D341Med (cell line): ENCODE data around the gene ARSI.

Source experiments
- DNase-seq: peaks from one replicate; pipeline ENCODE4 v3.0.0; 2012; ENCODE audit warnings: low spot score

ARSI gene

DNA sequence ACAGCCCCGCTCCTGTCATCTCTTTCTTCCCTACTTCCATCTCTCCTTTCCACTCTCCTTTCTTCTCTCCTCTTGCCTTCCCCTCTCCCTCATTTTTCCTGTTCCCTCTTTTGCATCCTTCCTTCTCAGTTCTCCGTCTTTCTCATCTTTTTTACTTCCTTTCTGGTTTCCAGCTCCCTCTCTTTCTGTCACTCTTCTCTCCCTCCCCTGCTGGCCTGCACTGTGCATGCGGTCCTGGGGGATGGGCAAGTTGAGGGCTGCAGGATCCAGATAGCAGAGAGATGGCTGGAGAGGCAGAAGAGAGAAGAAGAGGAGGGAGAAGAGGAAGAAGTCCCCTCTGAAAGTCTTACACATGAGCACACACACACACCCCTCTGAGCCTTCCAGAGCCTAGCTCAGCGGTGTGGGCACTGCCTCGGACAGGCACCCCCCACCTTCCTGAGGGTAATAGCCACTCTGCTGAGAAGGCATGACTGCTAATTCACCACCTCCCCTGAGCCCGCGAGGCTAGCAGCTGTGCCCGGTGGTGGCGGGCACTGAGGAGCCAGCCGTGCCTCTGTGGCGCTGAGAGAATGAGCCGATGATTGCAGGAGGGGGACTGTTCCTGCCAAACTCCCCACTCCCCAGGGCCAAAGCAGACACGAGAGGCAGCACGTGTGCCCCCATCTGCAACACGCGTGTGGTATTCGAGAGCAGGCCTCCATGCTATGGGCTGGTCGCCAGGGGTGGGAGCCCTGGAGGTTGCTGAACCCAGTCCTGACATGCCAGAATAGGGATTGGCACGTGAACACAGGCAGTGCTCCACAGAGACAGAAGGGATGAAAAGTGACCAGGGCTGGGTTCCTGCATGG, 9.4 kb downstream of the ARSI start:
- DNase-seq: no peak

DNA sequence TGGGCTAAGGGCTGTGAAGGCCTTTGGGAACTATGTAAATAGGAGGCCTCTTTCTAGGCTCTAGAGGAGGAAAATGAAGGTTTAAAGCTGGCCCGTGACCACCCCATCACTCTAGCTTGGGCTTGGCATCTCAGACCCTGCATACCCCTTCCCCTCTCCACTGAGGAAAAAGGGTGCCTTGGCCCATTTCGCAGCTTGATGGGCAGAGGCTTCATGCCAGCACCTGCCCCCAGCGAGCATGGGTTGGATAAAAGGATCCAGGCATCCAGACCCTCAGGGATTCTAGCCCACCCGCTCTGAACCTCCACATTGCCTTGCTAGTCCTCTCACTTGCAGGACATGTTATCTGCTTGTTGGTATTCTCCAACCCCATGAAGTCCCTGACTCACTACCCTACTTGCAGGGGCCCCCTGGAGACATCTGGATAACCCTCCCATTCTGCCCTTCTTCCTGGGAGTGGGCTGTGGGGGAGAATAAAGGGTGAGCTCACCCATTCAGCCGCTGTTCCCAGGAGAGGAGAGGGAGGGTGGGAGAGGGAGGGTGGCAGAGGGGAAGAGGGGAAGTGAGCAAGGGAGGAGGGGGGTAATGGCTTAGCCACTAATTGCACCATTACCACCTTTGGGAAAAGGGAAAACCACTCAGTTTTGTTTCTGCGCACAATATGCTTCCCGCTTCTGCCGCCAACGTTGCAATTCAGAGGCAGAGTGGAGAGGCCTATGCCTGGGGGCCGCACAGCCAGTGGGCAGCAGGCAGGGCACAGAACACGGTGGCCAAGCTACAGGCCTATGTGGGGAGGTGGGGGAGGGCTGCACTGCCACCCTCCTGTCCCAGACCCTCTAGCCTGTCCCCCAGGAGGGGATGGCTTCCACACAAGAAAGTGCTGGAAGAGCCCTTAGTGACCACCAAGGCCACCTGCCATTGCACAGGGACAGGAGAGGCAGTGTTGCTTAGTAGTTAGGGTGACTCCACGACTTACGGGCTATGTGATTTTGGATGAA, 11.0 kb downstream of the ARSI start:
- no peak for DNase-seq

DNA sequence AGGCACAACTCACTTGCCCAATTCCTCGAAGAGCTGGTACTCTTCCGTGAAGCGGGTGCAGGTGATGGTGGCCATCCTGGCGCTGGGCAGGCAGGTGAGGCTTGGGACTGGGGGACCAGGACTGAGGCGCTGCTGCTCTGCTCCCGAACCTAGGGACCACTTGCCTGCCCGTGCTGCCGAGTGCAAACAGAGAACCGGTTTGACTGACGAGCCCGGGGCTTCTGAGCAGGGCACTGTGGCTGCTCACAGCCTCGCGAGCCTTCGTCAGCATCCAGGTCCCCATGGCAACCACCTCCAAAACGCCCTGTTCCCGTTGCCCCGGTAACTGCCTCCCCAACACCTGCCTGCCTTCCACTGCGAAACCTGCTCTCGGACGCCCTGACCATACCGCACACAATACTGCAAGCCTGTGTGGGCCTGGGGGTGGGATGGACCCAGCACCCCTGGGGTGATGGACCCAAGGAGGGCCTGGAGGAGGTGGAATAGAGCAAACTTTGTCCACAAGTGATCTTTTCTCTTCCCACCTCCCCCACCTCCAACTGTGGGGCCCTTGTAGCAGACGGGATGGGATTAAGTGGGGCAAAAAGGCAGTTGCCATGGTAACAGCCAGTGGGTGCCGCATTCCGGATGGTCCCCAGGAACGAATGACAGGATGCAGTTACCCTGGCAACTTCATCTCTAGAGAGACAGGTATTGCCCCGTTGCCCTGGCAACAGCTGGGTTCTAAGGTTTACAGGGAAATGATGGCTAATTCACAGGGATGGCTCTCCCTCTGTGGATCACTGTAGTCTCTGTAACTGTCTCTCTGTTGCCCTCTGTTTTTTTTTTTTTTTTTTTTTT, 12.9 kb downstream of the ARSI start, which contains the start of gene CAMK2A:
Gene CAMK2A (minus strand): TSS at position 223 of the 840 bp plus-strand sequence. CDS start 148 bp downstream, at position 75.
- DNase-seq: no peak

DNA sequence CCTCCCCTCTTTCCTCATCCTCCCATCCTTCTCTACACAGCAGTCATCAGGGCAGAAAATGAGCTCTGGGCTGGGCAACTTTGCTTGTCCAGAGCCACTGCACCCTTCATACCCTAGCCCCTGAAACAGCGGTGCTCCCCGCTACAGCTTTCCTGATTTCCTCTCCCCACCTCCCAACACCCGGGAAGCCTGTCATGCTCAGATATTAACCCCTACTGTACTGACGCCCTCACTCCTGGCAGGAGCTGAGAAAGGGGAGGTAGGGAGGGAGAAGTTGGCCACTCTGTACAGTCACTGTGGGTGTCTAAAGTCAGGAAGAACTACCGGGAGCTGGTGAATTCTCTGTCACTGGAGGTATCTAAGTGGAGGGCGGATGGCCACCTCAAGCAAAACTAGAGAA, 13.9 kb downstream of the ARSI start:
- no peak for DNase-seq

DNA sequence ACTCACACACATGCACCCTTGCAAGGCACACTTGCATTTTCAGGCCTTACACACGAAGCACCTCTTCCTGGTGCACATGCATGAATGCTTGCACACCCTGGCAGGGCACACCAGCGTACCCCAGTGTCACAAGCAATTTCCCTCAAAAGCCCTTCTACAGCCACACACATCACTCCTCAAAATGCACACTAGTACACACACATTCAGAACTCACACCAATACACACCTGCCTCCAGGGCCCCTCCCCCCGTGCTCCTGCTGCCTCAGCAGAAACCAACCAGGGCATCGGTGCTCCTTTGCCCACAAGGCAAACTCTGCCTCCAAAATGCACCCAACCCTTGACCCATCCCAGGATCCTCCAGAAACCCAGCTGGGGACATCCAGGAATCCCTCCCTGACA, 14.3 kb downstream of the ARSI start:
- no peak for DNase-seq

DNA sequence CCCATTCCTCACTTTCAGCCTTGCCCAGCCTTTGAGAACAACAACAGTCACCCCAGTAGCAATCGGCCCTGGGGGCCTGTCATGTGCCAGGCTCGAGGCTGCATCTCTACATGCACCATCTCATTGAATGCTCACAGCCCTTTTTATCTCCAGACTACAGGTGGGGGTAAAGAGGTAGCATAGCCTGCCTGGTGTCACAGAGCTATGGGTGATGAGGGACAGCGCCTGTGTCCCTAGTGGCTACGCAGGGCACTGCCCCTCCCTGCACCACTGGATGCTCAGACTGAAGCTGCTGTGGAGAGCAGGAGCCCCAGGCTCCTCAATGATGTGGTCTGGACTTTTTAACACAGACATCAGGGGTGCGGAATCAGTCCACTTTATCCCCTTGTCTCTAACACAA, 15.9 kb downstream of the ARSI start:
- DNase-seq: no peak

DNA sequence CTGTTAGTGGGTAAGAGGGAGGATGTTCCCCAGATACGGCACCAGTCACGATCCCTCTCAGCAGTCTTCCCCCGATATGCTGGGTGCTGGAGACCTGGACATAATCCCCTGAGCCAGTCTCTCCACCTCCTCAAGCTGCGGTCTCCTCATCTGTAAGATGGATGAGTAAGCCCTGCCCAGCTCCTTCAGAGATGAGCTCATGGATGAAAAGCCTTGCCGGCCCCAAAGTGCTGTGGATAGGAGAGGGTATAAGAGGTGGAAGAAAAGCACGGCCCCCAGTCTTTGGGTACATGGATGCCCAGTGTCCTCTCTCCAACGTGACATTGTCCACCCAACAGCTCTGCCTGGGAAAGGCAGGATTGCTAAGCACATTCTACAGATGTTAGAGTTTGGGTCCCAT, 17.6 kb downstream of the ARSI start:
- no peak for DNase-seq

DNA sequence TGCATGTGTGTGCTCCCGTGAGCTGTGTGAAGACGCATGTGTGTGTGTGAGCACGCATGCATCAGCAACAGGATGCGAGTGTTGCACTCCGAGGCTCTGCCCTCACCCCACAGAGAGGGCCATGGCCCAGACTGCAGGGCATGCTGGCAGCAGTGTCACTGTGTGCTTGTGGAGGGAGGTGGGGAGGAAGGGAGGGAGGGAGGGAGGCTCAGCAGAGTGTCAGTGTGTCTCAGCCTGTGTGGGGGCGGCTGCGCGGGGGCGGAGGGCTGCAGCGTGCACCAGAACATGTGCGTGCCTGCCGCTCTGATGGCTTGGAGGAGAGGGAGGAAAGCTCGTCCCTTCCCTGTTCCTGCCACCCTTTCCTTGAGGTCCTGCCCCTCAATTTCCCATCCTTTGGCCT, 18.4 kb downstream of the ARSI start:
- DNase-seq: no peak

DNA sequence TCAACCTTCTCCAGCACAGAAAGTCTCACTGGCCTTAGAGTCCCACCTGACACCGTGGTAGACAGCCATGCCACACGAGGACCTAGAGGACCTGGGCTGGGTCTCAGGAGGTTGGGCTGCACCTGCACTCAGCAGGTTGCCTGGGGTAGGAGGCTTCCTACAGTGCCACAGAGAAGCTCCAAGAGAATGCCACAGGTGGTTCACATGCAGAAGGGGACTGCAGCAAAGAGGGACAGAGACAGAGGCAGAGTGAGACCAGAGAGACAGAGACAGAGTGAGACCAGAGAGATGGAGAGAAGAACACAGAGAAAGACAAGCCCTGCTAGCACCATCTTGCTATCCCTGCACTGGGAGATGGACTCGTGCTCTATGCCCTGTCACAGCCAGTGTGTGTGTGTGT, 18.8 kb downstream of the ARSI start:
- DNase-seq: no peak

DNA sequence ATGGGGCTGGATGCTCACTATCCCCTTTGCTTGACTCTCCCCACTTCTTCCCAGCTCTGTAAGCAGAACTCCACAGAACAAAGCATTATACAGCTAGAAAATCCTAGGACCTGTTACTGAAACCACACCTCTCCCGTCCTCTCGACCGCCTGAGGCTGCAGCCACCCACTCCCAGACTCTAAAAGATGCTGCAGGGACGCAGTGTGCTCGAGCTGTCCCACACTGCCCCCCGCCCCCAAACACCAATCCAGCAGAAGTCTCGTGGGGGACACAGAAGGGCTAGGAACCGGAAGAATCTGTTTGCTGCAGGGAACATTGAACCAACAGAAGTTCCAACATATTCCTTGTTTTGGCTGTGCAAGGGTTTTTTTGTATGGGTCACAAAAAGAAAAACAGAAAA, 20.7 kb downstream of the ARSI start:
- no peak for DNase-seq

DNA sequence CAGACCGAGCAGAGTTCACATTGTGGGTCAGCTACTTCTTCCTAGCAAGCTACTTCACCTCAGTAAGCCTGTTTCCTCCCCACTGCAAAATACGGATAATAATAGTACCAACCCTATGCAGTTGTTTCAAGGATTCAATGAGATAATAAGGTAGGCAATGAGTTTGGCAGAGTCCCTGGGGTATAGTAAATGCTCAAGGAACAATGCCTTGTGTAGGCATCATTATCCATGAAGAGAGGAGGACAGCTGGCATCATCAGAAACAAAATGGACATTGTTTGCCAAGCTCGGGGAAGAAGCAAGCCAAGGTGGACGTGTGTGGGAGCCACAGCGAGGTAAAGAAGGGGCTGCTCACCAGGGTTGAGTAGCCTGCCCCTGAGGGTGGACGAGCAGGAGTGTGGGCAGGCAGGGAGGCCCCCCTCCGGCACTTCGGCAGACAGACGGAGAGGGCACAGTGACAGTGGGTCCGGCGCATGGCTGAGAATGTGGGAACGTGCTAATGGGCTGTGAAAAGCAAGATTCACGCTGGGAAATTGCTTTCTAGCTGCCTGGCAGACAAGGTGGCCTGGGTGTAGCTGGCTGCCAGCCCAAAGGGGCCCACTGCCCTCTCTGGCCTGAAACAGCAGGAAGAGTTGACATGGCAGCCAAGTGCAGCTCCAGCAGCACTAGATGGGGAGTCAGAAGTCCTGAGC, 23.2 kb downstream of the ARSI start:
- DNase-seq: no peak

DNA sequence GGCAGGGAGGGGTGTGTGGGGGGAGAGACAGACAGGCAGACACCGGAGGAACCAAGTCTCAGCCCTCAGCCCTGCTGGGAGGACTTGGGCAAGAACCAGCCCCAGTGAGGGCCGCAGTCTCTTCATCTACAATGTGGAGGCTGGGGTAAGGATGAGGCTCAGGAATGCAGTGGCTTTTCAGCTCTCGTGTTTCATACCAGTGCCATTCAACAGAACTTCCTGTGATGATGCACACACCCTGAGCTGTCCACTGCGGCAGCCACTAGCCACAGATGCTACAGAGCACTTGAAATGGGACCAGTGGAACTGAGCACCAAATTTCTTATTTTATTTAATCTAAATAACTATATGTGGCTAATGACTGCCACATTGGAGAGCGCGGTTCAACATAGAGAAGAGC, 23.8 kb downstream of the ARSI start:
- DNase-seq: no peak

DNA sequence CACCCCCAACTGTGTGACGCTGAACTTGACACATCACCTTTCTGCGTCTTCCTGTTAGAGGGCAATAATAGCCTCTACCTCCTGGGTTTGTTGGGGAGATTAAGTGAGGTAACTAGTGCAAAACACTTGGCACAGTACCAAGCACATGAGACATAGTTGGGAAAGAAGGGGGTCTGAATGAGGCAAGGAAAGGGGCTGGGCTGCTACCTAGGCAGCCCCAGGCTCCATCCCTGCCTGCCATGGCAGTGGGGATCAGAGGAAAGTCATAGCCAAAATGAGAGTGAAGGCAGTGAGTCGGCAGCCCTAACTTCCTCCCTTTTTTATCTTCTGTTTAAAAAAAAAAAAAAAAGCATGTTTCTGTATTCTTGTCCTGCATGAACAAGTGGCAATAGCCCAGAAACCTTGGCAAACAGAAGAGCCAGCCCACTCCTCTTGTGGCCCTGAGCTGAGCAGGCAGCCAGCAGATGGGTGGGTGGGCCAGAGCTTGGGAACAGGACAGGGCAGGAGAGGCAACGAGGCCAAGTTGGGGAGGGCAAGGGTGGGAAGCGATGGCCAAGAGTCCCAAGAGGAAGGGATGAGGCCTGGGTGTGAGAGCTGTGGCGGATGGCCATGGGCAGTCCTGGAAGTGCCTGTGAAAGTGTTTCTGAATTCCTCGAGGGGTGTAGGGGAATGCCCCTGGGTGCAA, 24.5 kb downstream of the ARSI start:
- no peak for DNase-seq

DNA sequence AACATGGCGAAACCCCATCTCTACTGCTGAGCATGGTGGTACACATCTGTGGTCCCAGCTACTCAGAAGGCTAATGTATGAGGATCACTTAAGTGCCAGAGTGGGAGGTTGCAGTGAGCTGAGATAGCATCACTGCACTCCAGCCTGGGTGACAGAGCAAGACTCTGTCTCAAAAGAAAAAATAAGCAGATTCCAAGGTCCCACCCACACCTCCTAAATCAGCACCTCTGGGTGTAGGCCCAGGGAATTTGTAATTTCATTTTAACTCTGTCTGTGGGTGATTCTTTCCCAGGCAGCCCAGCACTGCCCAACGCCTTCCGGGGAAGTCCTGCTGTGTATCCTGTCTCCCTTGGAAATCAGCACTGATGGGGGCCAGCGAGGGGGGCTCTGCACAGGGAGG, 25.7 kb downstream of the ARSI start:
- no peak for DNase-seq

DNA sequence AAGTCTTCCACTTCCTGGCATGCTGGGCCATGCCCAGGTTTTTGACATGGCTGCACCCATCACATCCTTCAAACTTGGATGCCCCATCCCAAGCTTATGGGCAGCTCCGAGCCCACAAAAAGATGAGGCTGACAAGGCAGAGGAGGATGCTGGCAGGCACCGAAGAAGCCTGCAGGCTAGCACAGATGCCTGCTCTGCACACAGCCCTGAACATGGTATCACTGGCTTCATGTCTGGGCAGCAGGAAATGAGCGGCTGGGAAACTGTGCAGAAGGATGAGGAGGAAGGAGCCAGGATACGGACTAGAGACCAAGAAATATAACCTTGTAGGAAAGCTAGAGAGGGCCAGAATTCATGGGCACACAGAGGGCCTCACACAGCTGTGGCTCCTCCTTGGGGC, 27.9 kb downstream of the ARSI start:
- DNase-seq: no peak

DNA sequence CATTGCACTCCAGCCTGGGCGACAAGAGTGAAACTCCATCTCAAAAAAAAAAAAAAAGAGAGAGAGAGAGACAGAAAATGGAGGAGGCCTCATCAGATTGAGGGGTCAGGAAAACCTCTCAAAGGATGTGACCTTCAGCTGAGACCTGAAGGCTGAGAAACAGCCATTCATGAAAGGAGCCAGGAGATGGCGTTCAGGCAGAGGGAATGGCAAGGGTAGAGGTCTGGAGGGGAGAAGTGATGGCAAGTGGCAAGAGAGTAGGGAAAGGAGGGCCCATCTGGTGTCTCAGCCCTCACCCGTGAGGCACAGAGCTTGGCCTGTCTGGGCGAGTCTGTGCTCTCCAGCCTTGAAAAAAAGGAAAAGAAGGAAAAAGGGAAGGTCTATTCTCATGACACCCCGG, 30.2 kb downstream of the ARSI start:
- DNase-seq: peak; percentile 84

DNA sequence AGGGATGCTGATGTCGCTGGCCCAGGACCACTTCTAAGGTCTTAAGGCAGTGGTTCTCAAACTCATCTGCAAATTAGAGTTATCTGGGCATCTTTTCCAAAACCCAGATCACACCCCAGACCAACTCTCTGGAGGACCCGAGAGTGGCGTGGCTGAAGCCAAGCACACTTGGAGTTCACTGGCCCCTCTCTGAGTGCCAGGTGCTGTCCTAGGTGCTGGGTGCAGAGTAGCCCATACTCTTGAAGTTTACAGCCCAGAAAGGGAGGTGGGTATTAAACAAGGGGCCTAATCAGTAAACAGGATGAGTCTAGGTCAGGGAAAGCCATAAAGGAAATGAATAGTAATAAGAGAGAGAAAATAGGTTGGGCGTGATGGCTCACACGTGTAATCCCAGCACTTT, 30.8 kb downstream of the ARSI start:
- no peak for DNase-seq

DNA sequence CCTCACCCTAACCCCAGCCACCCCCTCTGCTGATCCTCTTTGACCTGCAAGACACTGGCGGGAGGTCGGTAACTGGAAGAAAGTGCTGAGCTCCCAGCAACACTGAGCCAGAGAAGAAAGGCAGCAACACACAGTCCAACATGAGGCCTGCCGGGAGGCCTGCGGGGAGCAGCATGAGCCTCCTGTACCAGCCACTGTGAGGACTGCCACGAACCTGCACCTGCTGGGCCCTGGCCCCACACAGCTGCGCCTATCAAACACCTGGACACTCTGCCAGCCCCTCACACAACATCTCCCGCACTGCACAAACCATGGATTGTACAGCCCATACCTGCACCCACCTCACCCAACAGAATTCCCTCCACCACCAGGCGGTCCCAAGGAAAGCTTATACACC, 31.4 kb downstream of the ARSI start:
- no peak for DNase-seq

DNA sequence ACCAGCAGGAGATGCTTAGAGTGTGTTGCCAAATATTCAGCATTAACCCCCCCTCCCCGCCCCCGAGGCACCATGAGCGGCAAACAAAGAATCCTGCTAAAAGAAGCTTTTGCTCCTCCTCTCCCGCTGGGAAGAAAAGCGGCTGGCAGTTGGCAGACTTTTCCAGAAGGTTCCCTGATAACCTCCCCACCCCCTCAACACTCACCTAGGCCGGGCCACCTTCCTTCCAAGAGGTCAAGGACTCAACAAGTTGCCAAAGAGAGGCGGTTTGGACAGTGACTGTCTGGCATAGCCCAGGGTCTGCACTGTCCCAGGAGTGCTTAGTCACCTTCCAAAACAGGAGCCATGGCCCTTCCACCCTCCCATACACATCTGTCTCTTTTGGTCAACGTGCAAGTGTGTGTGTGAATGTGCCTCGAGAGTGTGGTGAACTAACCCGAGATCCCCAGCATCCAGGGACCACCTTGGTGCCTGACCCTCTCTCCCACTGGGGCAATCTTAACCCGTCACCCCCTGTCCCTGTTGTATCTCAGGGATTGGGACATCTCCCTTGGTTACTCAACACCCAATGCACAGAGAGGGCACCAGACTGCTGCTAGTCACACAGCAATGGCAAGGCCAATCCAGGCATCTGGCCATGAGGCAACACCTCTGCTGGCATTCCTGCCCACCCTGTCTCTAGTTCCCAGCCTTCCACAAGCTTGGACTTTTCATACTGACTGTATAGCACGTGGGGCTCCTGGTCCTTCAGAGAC, 32.0 kb downstream of the ARSI start:
- no peak for DNase-seq

DNA sequence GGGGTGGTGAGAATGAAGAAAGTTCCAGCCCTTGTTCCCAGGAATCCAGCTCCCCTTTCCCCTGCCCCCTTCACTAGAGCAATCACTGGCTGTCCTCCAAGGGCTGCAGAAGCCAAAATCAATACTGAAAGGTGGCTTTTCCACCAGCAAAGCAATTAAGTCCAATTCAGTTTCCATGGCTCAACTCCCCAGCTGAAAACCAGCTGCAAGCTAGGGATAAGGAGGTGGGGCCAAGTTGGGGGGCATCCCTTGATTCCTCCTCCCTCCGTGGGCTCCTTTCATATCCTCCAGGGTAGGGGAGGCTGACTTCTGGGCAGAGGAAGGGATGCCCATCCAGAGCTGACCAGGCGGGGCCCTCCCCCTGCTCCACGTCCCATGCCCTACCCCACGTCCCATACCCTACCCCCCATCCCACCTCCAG, 35.8 kb downstream of the ARSI start:
- no peak for DNase-seq
